Measurements from ENCODE around the gene NHP2.

DNA sequence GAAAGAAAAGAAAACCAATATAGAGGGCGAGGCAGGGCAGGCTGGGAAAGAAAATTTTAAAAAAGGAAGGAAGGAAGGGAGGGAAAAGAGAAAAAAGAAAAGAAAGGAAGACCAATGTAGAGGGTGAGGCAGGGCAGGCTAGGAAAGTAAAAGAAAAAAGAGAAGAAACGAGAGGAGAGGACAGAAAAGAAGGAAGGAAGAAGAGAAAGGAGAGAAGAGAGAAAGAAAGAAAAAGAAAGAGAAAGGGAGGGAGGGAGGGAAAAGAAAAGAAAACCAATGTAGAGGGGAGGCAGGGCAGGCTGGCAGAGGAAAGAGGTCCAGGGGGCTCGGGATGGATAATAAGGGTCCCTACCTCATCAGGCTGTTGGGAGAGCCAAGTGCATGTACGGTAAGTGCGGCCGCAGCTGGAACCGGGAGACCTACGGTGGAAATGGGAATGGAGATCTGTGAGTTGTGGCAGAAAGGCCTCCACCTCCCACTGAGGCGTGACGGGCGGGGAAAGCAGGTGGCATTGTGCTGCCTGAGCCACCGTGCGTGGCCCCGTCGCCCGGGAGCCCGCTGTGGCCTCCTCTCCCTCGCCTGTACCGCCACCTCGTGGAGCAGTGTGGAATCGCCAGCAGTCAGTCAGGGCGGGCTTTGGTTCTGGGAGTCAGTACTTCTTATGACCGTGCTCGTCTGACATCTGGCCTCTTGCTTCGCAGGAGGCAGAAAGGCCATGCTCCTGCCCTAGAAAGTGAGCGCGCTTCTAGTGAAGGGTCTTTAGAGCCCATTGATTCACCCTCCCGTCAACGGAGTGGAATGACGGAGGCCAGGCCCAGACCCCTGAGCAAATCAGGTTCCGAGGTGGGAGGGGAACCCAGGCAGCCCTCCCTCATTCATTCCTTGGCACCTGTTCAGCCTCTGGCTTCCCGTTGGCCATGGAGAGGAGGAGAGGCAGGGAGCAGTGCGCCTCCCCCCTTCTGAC lies 10.4 kb upstream of the NHP2 start:
- TF ChIP-seq POLR2AphosphoS5 (IDR thresholded peaks at IDR 0.05) (peak in 1 of 3 donors; percentile 63), POLR2A (IDR thresholded peaks at IDR 0.05) (no peak)
